Body of pancreas (tissue), 4 donors: ENCODE measurements around the gene CCDC141.

Source experiments
- POLR2A ChIP-seq, 3 donors: fragments of 450-650 bp; IDR thresholded peaks; one replicate each; pipeline ENCODE4 v1.6.1; 2016; ENCODE audit warnings: antibody characterized with exemption in 3 of 3, mild to moderate bottlenecking in 2 of 3
- TF ChIP-seq, protein P1 (sequence below), 7 experiments: fragments of 450-650 bp in 4 of 7; fragments of 200-600 bp in 3 of 7; sonication (generic) in 3 of 7; IDR thresholded peaks; one replicate each; pipeline ENCODE4 v1.5.1; 2016 to 2019; ENCODE audit warnings: antibody characterized with exemption in 7 of 7

GRCh38 chr2:178914259-178914849 is 135.6 kb downstream of the CCDC141 start:
- TF ChIP-seq, protein P1, sequence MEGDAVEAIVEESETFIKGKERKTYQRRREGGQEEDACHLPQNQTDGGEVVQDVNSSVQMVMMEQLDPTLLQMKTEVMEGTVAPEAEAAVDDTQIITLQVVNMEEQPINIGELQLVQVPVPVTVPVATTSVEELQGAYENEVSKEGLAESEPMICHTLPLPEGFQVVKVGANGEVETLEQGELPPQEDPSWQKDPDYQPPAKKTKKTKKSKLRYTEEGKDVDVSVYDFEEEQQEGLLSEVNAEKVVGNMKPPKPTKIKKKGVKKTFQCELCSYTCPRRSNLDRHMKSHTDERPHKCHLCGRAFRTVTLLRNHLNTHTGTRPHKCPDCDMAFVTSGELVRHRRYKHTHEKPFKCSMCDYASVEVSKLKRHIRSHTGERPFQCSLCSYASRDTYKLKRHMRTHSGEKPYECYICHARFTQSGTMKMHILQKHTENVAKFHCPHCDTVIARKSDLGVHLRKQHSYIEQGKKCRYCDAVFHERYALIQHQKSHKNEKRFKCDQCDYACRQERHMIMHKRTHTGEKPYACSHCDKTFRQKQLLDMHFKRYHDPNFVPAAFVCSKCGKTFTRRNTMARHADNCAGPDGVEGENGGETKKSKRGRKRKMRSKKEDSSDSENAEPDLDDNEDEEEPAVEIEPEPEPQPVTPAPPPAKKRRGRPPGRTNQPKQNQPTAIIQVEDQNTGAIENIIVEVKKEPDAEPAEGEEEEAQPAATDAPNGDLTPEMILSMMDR (IDR thresholded peaks at IDR 0.05) = peak; percentile 17 to 83 (median 78)
- no peak for TF ChIP-seq POLR2A (IDR thresholded peaks at IDR 0.05)
